Activated CD4-positive, CD25-positive, alpha-beta regulatory T cell (primary cell): Measurements from ENCODE around the gene PSTPIP1.
A peak's percentile ranks its signal among the peaks of the same experiment; 100 is the strongest.

Experiments used
- DNase-seq, 4 experiments: peaks; one replicate each; lab custom pipeline; 2025; lab: John Stamatoyannopoulos, UW

PSTPIP1 gene

DNA sequence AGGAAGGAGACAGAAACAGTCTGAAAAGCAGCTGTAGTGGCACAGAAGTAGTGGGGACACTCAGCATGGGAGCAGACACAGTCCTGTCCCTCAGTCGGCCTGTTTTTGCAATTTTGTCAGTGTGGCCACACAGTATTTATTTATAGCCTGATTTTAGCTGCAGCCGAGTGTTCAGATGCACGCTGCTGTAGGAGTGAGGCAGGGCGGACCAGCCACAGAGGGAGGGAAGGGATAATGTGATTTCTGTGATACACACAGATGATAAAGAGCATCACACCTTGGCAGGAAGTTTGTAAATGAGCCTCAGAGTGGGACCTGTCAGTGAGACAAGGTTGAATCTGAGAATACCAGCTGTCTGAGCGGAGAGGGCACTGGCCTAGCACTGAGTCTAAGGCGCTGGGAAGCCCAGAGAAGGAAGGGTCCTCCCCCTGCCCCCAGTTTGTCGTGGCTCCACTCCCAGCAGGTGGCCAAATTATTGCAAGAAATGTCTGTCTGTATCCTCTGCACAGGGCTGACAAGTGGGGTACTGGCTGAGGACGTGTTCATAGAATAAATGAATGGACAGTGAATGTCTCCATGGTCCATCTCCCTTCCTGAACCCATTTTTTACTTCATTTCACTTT, 3.8 kb downstream of the PSTPIP1 start:
- no peak for DNase-seq

DNA sequence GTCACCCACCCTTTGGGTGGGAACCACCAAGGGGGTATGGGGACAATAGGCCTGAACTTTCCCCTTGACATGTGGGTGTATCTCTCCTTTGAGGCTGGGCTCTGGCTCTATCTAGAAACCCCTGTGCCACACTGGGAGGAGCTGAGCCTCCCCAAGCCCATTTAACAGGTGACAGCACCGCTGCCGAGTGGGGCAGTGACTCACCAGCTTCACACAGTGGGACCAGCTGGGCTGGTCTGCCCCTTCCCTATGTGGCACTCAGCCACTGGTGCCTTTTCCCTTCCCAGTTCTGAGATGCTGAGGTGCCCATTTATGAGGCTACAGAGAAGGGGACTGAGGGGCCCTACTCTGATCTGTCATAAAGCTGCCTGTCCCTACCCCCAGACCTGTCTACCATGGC, 5.1 kb downstream of the PSTPIP1 start:
- DNase-seq: no peak

DNA sequence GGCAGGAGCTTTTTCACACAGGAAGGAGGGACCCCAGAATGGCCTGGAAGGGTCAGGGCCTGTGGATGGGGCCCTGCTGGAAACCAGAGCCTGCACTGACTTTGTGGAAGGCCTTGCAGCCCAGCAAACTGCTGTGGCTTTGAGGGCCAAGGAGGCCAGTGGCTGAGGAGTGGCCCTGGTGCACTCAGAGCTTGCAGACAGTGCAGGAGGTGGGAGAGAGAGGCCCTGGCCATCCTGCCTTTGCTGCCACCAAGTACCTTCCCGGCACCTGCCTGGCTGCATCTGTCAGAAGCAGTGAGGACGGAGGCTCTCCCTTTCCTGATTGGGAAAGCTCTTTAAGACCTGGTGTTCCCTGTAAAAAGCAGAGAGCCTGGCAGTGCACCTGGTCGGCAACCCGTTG, 6.4 kb downstream of the PSTPIP1 start:
- no peak for DNase-seq

DNA sequence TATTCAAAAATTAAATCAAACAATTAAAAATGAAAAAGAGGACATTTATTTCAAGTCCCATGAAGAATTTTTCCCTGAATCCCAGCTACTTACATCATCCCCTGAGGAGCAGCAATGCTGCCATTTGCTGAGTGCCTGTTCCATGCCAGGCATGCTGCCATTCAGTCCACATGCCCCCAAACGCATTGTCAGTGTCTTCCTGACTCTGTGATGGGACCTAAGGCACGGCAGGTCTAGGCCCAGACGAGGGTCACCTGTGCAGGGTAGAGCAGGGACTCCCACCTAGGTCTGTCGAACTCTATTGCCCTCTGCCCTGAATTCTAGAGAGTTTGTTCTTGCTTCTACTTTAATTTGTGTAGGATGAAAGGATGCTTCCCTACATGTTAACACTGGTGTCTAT, 7.0 kb downstream of the PSTPIP1 start:
- no peak for DNase-seq

DNA sequence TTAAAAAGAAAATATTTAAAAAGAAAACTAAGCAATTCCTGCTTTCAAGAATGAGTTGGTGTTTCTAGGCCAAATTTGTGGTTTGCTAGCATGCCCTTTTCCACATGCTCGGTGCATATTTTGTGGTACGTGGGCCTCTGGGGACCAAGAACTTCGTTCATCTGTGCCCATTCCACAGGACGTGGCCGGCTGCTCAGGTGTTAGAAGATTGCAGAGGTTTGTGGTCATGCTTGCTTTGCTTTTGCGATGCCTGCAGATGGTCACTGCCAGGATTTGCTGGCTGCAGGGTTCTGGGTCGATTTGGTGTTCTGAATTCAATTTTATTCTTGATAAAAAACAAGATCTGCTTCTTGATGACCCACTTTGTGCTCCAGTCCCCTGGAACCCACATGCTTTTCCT, 7.5 kb downstream of the PSTPIP1 start:
- DNase-seq: no peak

DNA sequence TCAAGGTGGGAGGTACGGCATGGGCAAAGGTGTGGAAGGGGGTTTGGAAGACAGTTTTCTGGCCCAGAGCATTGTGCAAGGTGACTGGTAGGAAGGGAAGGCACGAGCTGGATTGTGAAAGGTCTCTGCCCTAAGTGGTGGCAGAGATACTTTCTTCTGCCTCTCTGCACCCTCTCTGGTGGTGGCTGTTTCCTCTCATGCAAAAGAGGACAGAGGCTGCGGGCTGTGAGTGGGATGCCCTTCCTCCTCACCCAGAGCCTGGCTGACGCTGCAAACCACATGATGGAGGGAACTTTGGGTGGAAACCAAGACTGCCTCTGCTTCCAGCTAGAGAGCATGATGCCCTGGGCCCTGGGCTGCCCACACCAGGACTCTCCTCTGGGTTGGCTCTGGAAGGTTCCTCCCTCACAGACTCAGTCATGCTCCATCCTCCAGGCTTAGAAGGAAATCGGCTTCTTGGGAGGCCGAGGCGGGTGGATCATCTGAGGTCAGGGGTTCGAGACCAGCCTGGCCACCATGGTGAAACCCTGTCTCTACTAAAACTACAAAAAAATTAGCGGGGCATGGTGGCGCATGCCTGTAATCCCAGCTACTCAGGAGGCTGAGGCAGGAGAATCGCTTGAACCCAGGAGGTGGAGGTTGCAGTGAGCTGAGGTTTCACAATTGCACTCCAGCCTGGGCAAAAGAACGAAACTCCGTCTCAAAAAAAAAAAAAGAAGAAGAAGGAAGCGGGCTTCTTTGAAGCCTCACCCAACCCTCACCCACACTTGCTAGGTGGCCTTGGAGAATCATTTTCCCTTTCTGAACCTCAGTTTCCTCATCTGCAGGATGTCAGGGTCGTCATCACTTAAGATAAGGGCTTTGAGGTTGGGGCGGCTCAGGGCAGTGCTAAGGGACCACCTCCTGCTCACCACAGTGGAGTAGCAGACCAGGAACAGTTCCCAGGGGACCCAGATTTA, 8.3 kb downstream of the PSTPIP1 start:
- peak in 2 of 4 experiments; percentile 13 to 31 for DNase-seq

DNA sequence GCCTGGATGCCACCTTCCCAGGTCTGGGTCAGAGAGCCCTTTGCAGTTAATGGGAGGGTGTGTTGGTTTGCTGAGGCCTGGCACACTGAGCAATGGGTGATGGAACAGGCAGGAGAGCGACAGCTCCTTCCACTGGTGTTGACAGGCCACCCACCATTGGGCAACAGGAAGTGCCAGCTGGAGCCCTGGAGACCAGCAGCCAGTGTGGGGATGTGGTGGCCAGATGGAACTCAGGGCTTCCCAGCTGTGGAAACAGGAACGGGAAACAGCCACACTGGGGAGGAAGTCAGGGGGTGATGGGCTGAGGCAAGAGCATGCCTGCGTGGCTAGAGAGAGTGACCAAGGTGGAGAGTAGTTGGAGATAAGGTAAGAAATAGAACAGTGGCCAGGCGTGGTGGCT, 9.3 kb downstream of the PSTPIP1 start:
- no peak for DNase-seq

DNA sequence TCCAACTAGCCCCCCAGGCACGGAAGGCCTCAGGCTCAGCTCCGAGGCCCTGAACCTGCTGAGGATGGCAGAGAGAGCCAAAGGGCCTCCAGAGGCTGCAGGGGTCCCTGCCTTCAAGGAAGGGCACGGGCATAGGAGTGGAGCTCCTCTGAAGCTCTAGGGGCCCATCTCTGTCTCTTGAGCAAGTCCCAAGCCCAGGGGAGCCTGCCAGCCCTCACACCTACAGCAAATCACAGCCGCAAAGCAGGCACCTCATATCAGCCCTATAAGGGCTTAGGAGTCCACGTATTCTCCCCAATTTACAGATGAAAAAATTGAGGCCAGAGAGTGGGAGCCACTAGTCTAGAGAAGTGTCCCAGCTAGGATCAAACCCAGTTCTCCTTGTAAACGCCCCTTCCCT, 14.2 kb downstream of the PSTPIP1 start:
- no peak for DNase-seq

DNA sequence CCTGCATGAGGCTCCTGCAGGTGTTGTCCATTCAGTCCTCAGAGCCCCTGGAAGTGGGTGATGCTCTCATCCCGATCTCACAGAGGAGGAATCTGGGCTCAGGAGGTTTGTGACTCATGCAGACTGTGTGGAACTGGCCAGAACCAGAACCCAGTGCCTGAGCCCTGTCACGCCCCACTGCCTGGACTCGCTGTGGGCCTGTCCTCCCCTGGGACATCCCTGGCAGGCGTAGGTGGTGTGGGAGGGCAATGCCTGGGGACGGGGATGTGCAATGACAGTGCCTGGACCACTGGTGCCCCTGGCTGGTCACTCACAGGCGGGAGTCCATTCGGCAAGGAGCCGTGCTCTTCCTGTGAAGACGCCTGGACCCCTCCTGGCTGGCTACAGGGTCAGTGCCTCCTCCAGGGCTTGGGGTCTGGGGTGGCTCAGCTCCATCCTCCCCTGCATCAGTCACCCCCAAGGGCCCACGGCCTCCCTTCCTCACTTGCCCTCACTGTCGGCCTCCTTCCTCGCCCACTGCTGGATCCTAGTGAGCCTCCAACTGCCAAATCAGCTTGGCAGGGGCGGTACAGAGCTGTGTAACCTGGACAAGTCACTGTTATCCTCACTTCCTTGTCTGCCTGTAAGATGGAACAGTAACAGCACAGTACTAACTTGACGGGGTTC, 14.9 kb downstream of the PSTPIP1 start:
- DNase-seq: no peak

DNA sequence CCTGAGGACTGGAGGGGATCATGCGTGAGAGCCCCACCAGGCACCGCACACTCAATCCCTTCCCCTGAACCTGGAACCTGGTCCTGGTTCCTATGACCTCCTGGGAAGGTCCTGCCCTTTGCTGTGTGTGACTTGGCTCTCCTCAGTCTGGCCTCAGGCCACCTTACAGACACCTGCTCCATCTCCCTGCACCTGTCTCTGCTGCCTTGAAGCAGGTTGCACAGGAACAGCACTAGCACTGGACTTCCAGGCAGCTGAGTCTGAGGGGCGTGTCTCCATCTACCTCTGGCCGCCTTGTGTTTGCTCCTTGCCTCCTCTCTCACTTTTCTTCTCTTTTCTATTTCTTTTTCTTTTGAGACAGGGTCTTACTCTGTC, 15.4 kb downstream of the PSTPIP1 start:
- DNase-seq: no peak

DNA sequence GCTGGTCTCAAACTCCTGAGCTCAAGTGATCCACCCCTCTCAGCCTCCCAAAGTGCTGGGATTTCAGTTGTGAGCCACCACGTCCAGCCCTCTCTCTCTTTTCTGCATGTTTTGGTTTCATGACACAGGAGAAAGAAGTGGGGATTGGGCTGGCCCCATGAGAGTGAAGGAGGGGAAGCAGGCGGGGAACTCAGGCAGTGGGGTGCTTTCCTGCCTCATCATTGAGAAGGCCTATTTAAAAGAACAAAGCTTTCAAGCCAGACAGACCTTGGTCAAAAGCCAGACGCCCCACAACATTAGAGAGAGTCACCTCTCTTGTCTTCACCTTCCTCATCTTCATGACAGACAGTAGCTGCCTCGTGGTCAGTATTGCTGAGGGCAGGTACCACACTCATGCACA, 15.9 kb downstream of the PSTPIP1 start:
- no peak for DNase-seq

DNA sequence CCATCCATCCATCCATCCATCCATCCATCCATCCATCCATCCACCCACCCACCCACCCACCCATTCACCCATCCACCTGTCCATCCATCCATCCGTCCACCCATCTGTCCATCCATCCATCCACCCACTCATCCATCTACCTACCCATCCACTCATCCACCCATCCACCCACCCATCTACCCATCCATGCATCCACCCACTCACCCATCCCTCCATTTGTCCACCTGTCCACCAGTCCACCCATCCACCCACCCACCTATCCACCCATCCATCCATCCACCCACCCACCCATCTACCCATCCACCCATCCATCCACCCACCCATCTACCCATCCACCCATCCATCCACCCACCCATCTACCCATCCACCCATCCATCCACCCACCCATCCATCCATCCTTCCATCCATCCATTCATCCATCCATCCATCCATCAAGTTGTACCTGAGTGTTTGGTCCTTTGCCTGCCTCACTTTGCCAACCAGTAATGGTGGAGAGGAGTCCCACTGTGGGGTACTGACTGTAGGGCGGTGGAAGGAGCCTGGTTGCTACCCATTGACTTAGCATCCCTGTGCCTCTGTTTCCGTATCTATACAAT, 17.3 kb downstream of the PSTPIP1 start:
- DNase-seq: no peak

DNA sequence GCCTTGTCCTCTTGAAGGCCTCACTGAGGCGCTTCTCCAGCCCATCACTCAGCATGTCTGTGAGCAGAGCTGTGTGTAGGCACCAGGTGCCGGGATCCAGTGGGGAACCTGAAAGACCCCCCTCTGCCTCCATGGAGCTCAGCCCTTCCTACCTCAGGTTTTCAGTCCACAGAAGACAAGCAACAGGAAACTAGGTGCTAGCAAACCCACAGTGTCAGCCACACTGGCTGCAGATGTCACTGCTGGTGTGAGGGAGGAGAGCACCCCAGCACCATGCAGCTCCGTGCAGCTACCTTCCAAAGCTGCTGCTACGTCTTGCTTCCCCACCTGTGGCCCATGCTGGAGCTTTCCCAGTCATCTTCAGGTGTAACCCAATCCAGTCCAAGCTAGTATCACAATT, 17.9 kb downstream of the PSTPIP1 start:
- DNase-seq: peak in 1 of 4 experiments; percentile 22

DNA sequence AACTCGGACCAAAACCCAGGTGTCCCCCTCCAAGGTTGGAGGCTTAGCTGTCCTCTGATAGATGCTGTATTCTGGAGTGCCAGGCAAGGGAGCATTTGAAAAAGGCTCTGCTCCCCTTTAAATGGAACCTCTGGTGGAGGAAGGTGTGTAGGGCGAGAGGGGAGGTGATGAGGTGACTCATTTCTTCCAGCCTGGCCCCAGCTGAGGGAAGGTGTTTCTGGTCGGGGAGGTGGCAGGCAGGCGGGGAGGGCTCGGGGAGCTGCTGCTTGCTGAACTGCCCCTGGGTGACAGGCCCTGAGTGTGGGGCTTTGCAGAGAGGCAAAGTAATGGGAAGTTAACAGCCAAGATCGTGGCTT, 18.8 kb downstream of the PSTPIP1 start:
- DNase-seq: peak; percentile 55 to 64 (median 62)

DNA sequence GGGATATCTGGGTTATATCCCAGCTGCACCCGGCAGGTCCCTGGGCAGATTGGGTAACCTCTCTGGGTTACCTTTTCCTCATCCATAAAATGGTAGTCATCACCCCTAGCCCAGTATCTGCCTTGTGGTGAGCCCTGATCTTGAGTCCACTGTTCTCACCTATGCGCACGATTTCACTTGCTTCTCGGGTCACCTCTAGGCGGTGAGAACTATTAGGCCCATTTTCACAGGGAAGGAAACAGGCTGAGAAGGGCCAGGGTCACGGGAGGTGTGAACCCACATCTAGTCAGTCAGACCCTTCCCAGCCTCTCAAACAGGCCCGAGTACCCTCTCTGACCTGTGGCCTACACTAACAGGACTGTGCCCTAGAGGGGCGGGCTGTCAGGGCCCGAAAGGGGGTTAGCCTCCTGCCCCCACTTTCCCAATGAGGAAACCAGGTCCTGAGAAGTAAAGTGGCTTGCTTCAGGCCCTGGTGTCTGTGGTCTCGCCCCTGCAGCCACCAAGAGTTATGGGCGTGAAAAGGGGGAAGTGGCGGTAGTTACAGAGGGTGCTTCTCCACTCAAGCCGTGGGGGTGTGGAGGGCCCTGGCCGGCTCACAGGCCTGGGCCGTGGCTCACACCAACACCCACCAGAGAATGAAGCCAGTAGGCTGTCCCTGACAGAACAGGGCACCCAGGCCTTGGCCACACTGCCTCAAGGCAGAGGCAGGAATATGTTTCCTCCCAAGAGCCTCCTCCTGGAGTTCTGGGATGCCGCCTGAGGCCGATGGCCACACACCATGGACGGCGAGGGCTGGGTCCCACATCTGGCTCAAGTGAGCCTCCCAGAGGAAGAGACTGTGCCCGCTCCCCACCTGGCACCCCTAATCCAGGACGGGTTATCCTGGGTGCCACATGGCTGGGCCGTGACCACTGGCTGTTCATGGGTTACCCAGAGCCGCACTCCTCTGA, 19.5 kb downstream of the PSTPIP1 start:
- no peak for DNase-seq

DNA sequence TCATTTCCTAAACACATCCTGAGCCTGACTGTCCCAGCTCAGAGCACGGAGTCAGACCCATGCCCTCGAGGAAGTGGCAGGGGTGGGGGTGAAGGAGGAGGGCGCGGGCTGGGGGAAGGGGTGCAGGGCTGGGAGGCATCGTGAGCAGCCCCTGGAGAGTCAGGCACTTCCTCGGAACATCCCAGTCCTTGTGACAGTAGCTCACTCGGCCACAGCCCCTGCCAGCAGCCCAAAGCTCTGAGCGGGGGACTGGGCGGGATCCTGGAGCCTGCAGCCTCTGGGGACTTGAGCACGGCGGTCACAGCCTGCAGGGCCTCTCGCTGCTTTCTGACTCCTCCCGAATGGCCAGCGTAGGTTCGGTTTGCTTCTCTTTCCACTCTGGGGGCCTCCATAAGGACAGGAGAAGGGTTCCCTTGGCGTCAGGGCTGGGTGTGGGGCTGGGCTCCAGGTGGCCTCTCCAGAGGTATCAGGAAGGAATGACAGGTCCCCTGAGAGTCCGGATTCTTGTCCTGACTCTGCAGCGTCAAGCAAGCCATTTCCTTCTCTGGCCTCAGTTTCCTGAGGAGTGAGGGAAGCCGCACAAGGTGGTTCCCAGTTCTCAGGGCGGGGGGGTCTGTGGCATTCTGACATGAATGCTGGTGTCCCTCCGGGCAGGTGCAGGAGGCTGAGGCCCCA, 20.9 kb downstream of the PSTPIP1 start:
- no peak for DNase-seq

DNA sequence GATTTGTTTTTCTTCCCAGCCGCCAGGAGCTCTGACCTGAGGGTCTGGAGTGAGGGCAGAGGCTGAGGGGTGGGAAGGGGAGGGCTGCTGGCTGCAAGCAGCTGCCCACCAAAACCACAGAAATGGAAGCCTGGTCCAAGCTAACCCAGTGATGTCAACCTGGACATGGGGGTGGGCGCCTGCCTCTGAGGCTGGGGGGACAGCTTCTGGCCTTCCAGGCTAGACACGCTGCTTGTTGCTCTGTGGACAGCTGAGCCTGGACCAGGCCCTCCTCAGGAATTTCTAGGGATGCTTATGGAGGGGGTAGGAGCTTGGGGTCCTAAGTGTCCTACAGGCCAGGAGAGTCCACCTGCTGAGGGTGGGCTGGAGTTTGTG, 21.4 kb downstream of the PSTPIP1 start:
- DNase-seq: no peak

DNA sequence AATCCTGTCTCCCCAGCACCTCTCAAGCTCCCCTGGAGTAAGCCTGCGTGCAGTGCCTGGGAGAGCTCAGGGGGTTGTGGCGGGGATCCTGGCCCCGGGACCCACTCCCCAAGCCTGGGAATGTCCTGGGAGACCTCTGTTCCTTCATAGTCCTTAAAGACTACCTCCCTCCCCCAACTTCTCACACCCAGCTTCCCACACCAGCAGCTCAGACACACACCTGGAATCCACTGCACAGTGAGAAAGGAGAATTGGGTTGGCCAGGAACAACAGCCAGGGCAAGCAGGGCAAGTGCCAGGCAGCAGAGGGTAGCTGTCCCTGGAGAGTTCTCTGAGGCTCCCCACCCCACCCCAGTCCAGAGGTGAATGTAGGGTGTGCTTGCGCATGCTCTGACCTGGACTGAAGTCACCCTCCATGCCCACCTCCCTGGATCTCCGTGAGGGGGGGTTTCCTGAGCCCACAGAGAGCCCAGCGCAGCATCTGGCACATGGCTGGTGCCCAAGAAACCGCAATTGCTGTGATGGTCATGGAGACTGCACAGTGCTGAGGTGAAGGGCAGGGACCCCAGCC, 22.2 kb downstream of the PSTPIP1 start:
- no peak for DNase-seq

DNA sequence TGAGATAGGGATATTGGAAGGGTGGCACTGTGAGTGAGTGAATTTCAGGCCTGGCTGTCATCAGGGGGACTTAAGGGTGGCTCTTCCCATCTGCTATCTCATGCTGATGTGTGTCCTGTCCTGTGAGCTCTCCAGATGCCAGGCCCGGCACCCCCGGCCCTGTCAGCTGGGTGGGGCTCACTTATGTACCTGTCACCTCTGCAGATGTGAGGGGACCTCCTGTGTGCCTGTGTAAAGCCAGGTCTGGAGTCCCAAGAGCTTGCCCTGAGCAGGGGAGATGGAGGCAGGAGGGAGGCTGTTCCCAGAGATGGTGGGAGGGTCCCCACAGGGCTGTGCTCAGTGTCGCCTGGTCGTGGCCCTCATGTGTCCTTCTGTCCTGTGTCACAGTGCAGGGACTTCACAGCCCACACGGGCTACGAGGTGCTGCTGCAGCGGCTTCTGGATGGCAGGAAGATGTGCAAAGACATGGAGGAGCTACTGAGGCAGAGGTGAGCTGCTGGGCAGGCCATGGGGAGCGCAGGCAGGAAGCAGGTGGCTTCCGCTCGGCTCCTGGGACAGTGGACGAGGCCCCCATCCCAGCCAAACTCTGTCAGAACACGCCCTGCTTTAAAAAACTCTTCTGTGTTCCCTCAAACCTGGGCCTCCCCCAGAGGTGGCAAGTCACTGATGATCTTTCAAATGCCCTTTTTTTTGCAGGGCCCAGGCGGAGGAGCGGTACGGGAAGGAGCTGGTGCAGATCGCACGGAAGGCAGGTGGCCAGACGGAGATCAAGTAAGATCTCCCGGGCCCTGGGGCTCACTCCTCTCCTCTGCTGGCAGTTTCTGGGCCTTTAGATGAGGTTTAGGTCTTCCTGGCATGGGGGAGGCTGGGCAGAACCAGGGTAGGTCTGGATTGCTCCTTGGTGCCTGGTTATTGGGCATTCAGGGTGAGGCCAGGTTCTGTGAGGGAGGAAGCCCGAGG, 23.1 kb downstream of the PSTPIP1 start:
- no peak for DNase-seq
